ENCODE data around the gene SCARF2.
"Not testable (repeated sequence)": the region's sequence is repeated elsewhere in the genome, so short reads cannot be mapped to it uniquely, and the experiment has no call there.

SCARF2 gene, protein sequence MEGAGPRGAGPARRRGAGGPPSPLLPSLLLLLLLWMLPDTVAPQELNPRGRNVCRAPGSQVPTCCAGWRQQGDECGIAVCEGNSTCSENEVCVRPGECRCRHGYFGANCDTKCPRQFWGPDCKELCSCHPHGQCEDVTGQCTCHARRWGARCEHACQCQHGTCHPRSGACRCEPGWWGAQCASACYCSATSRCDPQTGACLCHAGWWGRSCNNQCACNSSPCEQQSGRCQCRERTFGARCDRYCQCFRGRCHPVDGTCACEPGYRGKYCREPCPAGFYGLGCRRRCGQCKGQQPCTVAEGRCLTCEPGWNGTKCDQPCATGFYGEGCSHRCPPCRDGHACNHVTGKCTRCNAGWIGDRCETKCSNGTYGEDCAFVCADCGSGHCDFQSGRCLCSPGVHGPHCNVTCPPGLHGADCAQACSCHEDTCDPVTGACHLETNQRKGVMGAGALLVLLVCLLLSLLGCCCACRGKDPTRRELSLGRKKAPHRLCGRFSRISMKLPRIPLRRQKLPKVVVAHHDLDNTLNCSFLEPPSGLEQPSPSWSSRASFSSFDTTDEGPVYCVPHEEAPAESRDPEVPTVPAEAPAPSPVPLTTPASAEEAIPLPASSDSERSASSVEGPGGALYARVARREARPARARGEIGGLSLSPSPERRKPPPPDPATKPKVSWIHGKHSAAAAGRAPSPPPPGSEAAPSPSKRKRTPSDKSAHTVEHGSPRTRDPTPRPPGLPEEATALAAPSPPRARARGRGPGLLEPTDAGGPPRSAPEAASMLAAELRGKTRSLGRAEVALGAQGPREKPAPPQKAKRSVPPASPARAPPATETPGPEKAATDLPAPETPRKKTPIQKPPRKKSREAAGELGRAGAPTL

DNA sequence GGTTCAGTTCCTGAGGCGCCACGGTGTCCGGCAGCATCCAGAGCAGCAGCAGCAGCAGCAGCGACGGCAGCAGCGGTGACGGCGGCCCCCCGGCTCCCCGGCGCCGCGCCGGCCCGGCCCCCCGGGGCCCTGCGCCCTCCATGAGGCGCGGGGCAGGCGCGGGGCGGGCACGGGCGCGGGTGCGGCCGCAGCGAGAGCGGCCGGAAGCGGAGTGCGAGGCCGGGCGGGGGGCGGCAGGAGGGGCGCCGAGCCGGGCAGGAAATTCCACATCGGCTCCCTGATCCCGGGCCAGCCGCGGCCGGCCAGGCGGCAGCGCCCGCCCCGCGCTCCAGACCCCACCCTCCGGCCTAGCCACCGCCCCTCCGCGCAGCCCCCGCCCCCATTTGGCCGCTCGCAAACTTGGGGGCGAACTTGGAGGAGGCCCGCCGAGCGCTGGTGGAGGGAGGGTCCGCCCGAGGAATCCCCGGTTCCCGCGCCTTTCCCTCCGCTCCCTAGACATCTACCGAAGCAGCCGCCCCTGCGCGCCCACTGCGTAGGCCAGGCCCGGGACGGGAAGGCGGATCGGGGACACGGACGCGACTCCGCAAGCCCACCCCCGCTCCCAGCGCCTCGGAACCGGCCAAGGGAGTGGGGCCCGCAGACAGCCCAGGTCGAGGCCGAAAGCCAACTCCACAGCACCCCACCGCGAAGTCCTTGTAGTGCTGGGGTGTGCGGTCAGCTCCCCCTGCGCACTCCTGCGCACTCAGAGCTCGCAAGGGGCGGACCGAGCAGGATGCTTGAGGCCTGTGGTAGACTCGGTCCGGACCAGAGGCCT is at the start of gene SCARF2:
SCARF2 (minus strand) TSS at position 213 of the 814 bp plus-strand sequence; CDS start at position 142, 71 bp downstream.
- no peak for DNase-seq

DNA sequence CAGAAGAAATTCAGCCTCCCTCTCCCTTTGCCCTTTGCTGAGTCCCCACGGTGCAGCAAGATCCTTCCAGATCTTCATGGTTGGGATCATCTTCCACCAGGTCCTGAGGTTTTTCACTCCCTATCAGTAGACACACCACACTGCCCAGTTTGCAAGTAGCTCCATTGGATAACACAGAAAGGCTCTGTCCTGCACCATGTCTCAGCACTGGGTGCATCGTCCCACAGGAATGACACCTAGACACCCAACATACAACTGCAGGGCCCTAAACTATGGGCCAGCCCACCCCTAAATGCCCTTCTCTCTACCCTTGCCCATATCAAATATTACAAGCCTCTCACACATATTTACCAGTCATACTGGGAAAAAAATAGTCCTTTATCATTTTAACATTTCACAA is 48.6 kb upstream of the SCARF2 start:
- DNase-seq = no peak

- DNase-seq = no peak
These were observed 47.5 kb upstream of the SCARF2 start for GRCh38 chr22:20484948-20485683.

GRCh38 chr22:20483771-20484170 is 46.1 kb upstream of the SCARF2 start:
- DNase-seq = no peak

DNA sequence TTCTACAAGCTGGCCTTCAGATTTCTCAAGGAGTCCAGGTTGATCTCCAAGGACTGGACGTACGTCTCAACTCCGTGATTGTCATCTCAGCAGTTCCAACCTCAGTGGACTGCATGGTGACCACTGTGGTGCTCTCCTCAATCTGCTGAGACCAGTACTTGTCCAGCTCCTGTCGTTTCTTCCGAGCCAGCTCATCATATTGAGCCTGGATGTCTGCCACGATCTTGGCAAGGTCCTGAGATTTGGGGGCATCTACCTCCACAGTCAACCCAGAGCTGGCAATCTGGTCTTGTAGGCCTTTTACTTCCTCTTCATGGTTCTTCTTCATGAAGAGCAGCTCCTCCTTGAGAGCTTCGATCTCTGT is 45.5 kb upstream of the SCARF2 start:
- DNase-seq = not testable (repeated sequence)

GRCh38 chr22:20479612-20480196 is 42.1 kb upstream of the SCARF2 start:
- no peak for DNase-seq

GRCh38 chr22:20478059-20478458 is 40.4 kb upstream of the SCARF2 start:
- DNase-seq = not testable (repeated sequence)

DNA sequence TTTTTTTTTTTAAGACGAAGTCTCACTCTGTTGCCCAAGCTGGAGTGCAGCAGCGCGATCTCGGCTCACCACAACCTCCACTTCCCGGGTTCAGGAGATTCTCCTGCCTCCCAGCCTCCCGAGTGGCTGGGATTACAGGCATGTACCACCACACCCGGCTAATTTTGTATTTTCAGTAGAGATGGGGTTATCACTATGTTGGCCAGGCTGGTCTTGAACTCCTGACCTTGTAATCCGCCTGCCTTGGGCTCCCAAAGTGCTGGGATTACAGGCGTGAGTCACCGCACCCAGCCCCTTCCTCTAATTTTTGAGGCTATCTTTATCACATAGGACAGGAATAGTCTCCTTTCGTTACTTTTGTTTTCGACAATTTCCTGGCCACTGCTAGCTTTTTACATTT is 37.9 kb upstream of the SCARF2 start:
- DNase-seq = not testable (repeated sequence)

GRCh38 chr22:20475115-20475436 is 37.5 kb upstream of the SCARF2 start:
- DNase-seq = no peak

DNA sequence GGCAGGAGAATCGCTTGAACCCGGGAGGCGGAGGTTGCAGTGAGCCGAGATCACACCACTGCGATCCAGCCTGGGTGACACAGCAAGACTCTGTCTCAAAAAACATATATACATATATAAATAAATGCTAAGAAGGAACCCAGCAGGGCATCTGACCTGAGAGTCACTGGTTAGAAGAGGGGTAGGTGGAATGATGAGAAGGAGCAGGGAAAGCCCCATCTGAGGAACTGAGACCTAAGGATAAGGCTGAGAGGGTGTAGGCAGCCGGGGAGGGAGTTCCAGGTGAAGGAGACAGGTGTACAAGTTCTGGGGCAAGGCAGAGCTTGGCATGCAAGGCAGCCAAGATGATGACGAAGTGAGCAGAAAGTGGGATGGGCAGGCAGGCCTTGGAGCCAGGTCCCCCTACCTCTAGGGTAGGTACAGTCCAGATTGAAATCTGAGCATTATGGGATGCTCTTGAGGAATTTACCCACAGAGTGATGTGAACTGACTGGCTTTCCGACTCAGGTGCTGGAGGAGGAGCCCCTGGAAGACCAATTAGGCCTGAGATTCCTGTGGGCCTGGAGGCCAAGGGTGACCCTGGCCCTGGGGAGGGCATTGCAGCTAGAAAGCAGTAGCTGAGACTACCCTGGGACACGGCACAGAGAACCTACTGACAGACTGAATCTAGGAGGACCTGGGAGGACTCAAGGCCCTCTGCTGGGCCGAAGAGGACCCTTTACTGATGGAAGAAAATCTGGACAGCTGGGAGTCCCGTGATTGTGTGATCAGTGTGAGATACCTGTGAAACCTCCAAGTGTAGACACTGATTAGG is 35.2 kb upstream of the SCARF2 start:
- no peak for DNase-seq

DNA sequence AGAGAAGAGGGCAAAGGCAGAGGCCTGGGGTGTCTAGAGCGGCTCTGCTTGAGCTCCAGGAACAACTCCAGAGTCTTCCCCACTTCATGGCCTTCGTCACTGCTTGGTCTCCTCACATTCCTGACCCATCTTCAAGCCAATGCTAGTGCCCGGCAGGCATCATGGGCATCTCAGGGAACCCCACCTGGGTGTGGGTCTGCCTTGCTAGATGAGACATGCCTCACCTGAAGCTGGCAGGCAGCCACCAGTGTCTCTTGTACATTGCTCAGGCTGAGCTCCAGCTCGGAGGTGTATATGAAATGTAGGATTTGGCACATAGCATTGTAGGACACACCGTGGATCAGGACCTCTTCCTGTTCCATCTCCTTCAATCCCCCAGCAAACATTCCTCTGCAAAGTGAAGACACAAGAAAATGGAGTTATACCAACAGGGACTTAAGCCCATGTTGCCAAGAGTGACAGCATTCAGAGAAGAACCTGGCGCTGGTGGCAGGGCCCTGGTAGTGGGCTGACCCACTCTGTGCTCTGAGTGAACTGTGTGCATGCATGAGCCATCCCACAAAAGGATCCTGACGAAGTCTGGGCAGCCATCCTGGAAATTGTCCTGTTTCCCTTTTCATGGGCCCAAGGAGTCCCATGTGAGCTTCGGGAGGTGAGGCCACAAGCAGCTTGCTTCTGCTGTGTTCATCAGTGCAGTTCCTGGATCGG is 33.7 kb upstream of the SCARF2 start:
- DNase-seq = no peak

DNA sequence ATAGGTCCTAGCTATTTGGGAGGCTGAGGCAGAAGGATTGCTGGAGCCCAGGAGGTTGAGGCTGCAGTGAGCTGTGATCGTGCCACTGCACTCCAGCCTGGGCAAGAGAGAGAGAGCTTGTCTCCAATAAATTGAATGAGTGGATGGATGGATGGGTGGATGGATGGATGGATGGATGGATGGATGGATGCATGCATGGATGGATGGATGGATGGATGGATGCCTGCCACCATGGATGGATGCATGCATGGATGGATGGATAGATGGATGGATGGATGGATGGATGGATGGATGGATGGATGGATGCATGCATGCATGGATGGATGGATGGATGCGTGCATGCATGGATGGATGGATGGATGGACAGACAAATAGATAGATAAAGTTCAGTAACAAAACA is 32.9 kb upstream of the SCARF2 start:
- DNase-seq = not testable (repeated sequence)

DNA sequence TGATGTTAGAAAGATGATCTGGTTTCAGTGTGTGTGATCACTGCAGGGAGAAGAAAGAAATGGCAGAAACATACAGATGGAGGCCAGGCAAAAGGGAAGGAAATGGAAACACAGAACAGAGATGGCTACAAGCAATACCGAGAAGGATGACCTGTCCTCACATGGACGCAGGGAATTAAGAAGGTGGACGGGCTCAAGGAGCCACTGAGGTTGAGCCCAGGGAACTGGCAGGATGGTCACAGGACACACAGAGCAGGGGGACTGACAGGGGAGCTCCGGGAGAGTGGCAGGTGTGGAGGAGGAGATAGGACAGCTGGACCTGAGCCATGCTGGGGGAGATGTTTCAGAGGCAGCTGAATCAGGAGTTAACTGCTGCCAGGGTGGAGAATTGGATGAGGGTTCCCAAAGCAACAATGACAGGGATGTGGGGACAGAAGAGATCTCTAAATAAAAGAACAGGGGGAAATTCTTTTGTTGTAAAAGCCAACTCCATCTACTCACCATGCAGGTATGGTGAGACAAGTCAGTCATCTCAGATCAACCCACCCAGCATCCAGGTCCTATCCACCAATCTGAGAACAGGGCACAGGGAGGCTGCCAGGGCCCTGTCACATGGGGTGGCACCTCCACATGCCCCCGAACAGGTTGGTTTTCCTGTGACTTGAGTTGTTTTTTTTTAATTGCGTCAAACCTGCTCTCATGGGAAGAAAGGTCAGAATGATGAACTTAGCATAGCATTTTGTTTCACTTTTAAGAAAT is 31.7 kb upstream of the SCARF2 start:
- no peak for DNase-seq

DNA sequence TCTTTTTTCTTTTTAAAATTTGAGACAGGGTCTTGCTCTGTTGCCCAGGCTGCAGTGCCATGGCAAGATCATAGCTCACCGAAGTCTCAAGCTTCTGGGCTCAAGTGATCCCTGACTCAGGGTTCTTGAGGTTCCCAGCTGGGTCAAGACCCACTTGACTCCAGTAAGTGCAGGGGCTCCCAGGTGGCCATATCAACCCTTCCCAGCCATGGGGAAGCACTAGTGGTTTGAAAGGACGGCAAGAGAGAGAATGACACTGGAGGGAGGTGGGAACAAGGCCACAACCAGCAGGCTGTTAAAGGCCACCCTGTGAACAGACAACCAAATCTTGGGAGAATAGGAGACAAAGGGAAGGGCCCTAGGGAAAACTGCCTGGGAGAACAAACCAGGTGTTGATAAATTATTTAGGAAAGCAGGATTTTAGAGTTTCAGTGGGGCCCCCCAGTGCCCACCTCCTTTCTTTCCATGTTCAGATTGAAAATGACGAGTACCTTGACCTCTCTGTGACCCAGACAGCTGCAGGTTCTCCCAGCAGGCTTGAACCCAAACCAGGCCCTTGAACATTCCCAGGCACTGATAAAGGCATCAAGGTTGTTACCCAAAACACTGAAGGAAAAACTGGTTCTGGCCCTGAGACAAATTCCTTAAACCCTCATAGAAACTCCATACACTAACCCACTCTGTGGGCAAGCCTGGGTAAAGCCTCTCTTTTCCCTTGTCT is 29.2 kb upstream of the SCARF2 start:
- no peak for DNase-seq

DNA sequence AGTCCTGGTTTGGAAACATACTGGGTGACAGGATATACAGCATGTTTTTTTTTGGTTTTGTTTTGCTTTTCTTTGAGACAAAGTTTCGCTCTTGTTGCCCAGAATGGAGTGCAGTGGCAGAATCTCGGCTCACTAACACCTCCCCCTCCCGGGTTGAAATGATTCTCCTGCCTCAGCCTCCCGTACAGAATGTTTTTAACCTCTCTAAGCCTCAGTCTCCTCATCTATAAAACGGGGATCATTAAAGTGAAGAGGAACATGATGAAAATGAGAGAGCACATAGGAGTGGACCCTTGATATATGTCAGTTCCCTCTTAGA is 28.1 kb upstream of the SCARF2 start:
- no peak for DNase-seq

DNA sequence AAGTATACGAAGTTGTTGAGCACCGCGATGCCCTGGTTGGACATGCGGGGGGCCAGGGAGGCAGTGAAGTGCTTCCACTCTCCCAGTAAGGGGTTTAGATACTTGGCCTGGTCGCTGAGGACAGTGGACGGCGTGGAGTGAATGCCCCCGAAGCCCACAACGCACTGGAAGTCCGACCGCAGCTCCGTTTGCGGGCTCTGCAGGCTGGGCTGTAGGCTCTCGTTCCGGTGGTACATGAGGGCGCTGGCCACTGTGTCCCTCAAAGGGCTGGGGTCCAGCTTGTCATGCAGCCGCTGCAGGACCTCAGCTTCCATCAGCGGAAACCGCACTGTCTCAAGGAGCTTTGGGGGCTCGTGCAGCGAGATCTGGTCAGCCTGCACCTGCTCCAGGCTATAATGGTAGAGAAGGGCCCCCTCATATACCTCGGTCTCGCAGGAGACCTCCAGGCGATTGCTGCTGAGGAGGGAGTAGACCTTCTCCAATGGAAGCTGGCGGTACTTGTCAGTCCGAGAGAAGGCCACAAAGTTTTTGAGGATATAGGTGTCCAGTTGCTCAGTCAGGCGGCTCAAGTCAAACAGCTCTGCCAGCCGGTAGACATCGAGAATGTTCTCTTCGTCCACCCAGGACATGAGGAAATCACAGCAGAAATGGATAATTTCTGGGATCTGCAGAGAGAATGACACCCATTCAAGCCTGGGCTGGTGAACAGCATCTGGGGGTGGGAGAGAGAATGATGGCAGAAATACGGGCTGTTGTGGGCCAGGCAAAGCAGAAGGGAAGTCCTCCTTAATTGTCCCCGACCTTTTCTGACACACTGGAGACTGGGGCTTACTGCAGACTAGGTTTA is 27.5 kb upstream of the SCARF2 start:
- DNase-seq = no peak

DNA sequence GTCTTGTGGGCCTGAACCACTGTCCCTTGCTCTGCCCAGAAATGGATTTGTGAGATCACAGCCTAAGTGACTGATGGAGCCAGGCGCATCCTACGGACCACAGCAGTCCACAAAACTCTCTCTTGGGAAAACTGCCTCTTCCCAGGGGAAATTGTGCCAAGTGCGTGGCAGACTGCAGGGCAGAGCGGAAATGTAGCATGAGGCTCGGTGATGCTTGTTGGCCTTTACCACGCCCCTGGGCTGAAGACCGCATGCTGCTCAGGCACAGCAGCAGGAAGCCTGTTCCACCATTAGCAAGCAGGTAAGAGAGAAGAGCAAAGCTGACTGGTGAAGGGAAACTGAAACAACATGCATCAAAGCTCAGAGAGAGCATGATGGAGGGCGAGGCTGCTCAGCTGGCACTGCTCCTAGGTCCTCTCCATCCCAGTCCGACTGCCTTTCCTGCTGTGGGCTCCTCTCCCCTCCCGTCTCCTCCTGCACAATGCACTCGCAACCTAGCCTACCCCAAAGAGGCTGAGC is 26.5 kb upstream of the SCARF2 start:
- no peak for DNase-seq

Data from NCI-H526 treated with DMSO at 0.1 percent for 48 hours (cell line).